K562 (cell line): Measurements from ENCODE around the gene SCAP. TPM values are rescaled to one million over a fixed set of nuclear protein-coding genes. Genes with fewer than 3 reads are reported as not detected.

Experiments used
- ARNT ChIP-seq, 2 experiments: fragments of 450-650 bp; IDR thresholded peaks; 2 replicates each; pipeline ENCODE4 v1.6.1; 2016; ENCODE audit warnings: mild to moderate bottlenecking in 1 of 2
- ATF1 ChIP-seq, 2 experiments: fragments of 450-650 bp in 1 of 2; IDR thresholded peaks; 2 replicates each; pipeline ENCODE4 v1.6.1; 2016; ENCODE audit warnings: missing compliant biosample characterization in 1 of 2, missing genetic modification characterization in 1 of 2
- ATF7 ChIP-seq: fragments of 450-650 bp; IDR thresholded peaks from 2 replicates; pipeline ENCODE4 v1.7.1; 2014; ENCODE audit warnings: mild to moderate bottlenecking, moderate library complexity
- CAMTA2 ChIP-seq: fragments of 250-450 bp; sonication (Bioruptor Pico); conservative IDR thresholded peaks from 2 replicates; pipeline ENCODE4 v1.5.1; 2022
- CBFA2T3 ChIP-seq: fragments of 450-650 bp; IDR thresholded peaks from 2 replicates; pipeline ENCODE4 v1.6.1; 2017
- CEBPG ChIP-seq, 3 experiments: fragments of 200-800 bp in 1 of 3; sonication (Bioruptor generic) in 1 of 3; sonication (generic) in 1 of 3; formaldehyde crosslinking in 1 of 3; IDR thresholded peaks in 2 of 3; conservative IDR thresholded peaks in 1 of 3; 2 replicates each; pipeline versions ENCODE4 v1.6.1 to v1.8.0; 2016 to 2022; ENCODE audit warnings: missing compliant biosample characterization in 2 of 3, missing genetic modification characterization in 2 of 3, mild to moderate bottlenecking in 1 of 3, missing genetic modification reagents in 1 of 3
- CHCHD3 ChIP-seq: fragments of 250-450 bp; sonication (Bioruptor Pico); IDR thresholded peaks from 2 replicates; pipeline ENCODE4 v2.1.2; 2022; ENCODE audit warnings: mild to moderate bottlenecking
- CREM ChIP-seq: IDR thresholded peaks from 2 replicates; pipeline ENCODE4 v1.6.1; 2014; ENCODE audit warnings: antibody characterized with exemption, low read depth
- FIP1L1 ChIP-seq: fragments of 200-400 bp; formaldehyde crosslinking; IDR thresholded peaks from 2 replicates; pipeline ENCODE4 v1.6.1; 2018; ENCODE audit warnings: mild to moderate bottlenecking, low read depth, low read length; ENCODE audit not compliant: poor library complexity, severe bottlenecking
- FOXO4 ChIP-seq: fragments of 450-650 bp; formaldehyde crosslinking; IDR thresholded peaks from 2 replicates; pipeline ENCODE4 v1.4.0; 2020; ENCODE audit warnings: mild to moderate bottlenecking, moderate library complexity
- GATAD2A ChIP-seq: fragments of 450-650 bp; IDR thresholded peaks from 2 replicates; pipeline ENCODE4 v1.6.1; 2017
- HMG20A ChIP-seq: fragments of 450-650 bp; formaldehyde crosslinking; conservative IDR thresholded peaks from 2 replicates; pipeline ENCODE4 v1.4.0; 2020; ENCODE audit warnings: mild to moderate bottlenecking, mixed read lengths
- KDM1A ChIP-seq, 2 experiments: fragments of 450-650 bp; IDR thresholded peaks; 2 replicates each; pipeline ENCODE4 v1.6.1; 2016; ENCODE audit warnings: mild to moderate bottlenecking in 2 of 2
- NUFIP1 ChIP-seq: fragments of 450-650 bp; IDR thresholded peaks from 2 replicates; pipeline ENCODE4 v1.6.1; 2018; ENCODE audit not compliant: partially characterized antibody
- RB1 ChIP-seq: fragments of 450-650 bp; IDR thresholded peaks from 2 replicates; pipeline ENCODE4 v1.6.1; 2017; ENCODE audit warnings: low read depth, mild to moderate bottlenecking
- RBM22 ChIP-seq: fragments of 200-400 bp; formaldehyde crosslinking; IDR thresholded peaks from 2 replicates; pipeline ENCODE4 v1.6.1; 2018; ENCODE audit warnings: low read length, low read depth; ENCODE audit not compliant: poor library complexity, severe bottlenecking
- RFX7 ChIP-seq: fragments of 250-450 bp; sonication (Bioruptor Pico); IDR thresholded peaks from 2 replicates; pipeline ENCODE4 v1.5.1; 2021; ENCODE audit warnings: mild to moderate bottlenecking
- RNF2 ChIP-seq: sonication (generic); IDR thresholded peaks from 2 replicates; pipeline ENCODE4 v1.6.1; 2016
- SRF ChIP-seq, 2 experiments: fragments of 250-450, 450-650 bp in 1 of 2; sonication (Bioruptor Pico) in 1 of 2; sonication (generic) in 1 of 2; formaldehyde crosslinking; IDR thresholded peaks; 2 replicates each; pipeline versions ENCODE4 v1.5.0 to v1.5.1; 2020 to 2022; ENCODE audit warnings: mild to moderate bottlenecking in 1 of 2, missing genetic modification reagents in 1 of 2
- STAT5A ChIP-seq: IDR thresholded peaks from 2 replicates; pipeline ENCODE4 v1.6.1; 2012; ENCODE audit warnings: low read length, inconsistent platforms, borderline replicate concordance
- TCF7L2 ChIP-seq: fragments of 150-350 bp; IDR thresholded peaks from 2 replicates; pipeline ENCODE4 v1.6.1; 2016; ENCODE audit warnings: low read depth, mild to moderate bottlenecking, low read length, moderate library complexity
- TCFL5 ChIP-seq: fragments of 250-450 bp; sonication (Bioruptor Pico); conservative IDR thresholded peaks from 2 replicates; pipeline ENCODE4 v1.6.1; 2021; ENCODE audit warnings: mild to moderate bottlenecking, moderate library complexity, matching md5 sums
- ZEB2 ChIP-seq: fragments of 450-650 bp; IDR thresholded peaks from 2 replicates; pipeline ENCODE4 v1.6.1; 2016
- ZNF133 ChIP-seq: fragments of 250-450 bp; sonication (Bioruptor Pico); IDR thresholded peaks from 2 replicates; pipeline ENCODE4 v1.4.0; 2020; ENCODE audit warnings: mild to moderate bottlenecking
- ZNF175 ChIP-seq: fragments of 200-800 bp; sonication (Bioruptor generic); IDR thresholded peaks from 2 replicates; pipeline ENCODE4 v1.6.1; 2016; ENCODE audit warnings: low read depth, mild to moderate bottlenecking, missing genetic modification characterization, missing compliant biosample characterization
- ZSCAN29 ChIP-seq: fragments of 450-650 bp; IDR thresholded peaks from 2 replicates; pipeline ENCODE4 v1.6.1; 2017
- polyA plus RNA-seq, 8 experiments: library from polyadenylated mRNA; depleted of rRNA in 4 of 8; stranded (reverse) in 5 of 8; unstranded in 3 of 8; fragments of >200 nt; fragmentation: Nextera tagmentation in 2 of 8; fragmentation: Illumina TruSeq in 1 of 8; extraction: Ambion mirVana in 2 of 8; extraction: Trizol in 1 of 8; gene quantifications; 2 replicates each; pipeline versions ENCODE4 v1.2.1 to v1.2.3, GENCODE V29; 2011 to 2014; ENCODE audit warnings: inconsistent platforms in 1 of 8, missing spikeins in 1 of 8
- total RNA-seq, 7 experiments: library from RNA; depleted of rRNA in 6 of 7; stranded (reverse); fragments of >200 nt in 6 of 7; fragmentation: Illumina TruSeq in 2 of 7; extraction: Trizol in 2 of 7; gene quantifications; 2 replicates each; pipeline versions ENCODE4 v1.2.1 to v1.2.3, GENCODE V29; 2011 to 2021; ENCODE audit warnings: low replicate concordance in 1 of 7
- TF ChIP-seq, protein P1 (sequence below), 2 experiments: fragments of 200-800 bp in 1 of 2; sonication (Bioruptor generic) in 1 of 2; sonication (generic) in 1 of 2; formaldehyde crosslinking in 1 of 2; IDR thresholded peaks in 1 of 2; conservative IDR thresholded peaks in 1 of 2; 2 replicates each; pipeline versions ENCODE4 v1.5.0 to v1.6.1; 2016 to 2020; ENCODE audit warnings: missing compliant biosample characterization in 1 of 2, missing genetic modification characterization in 1 of 2, missing genetic modification reagents in 1 of 2
- TF ChIP-seq, protein P2 (sequence below): sonication (generic); IDR thresholded peaks from 2 replicates; pipeline ENCODE4 v1.6.1; 2016

The SCAP gene
- total and polyA plus RNA-seq, 9 of the 15 experiments (the other 6 are each of a cell fraction or from before 2014, with no cell fraction given) = 2.6 to 104 (median 37.8) TPM

GRCh38 chr3:47503033-47503432, 27.3 kb upstream of the SCAP start (continued):
- TF ChIP-seq STAT5A (peak; percentile 72; the same call in 1 of the 2 replicates), GATAD2A (peak; percentile 68; the same call in 1 of the 2 replicates), ZSCAN29 (peak; percentile 35; the same call in 1 of the 2 replicates), ATF7 (peak; percentile 68), RBM22 (no peak), KDM1A (IDR thresholded peaks at IDR 0.05) (peak; percentile 83 to 87), ATF1 (CRISPR knock-in tag; IDR thresholded peaks at IDR 0.05) (no peak), ATF1 (tag; IDR thresholded peaks at IDR 0.05) (peak; percentile 31; the same call in 1 of the 2 replicates), NUFIP1 (peak; percentile 63), ARNT (IDR thresholded peaks at IDR 0.05) (peak; percentile 42 to 61; a peak in 1 of 4 replicates), ZEB2 (peak; percentile 58; the same call in 1 of the 2 replicates), RB1 (no peak), CREM (peak; percentile 72), ZNF175 (peak; percentile 67; the same call in 1 of the 2 replicates), CBFA2T3 (peak; percentile 93), RFX7 (no peak), FOXO4 (CRISPR knock-in tag) (no peak), HMG20A (CRISPR knock-in tag) (no peak), CAMTA2 (CRISPR knock-in tag) (no peak), TCFL5 (no peak), CHCHD3 (no peak), SRF (CRISPR knock-in tag; IDR thresholded peaks at IDR 0.05) (0 out of 4 replicates have a peak, but pooled peaks of 1 of the 2 experiments have one; percentile 14), TCF7L2 (no peak), RNF2 (peak; percentile 75; the same call in 1 of the 2 replicates), FIP1L1 (no peak), ZNF133 (no peak), CEBPG (CRISPR knock-in tag; IDR thresholded peaks at IDR 0.05) (no peak; the same call in 1 of the 2 replicates), CEBPG (tag; conservative IDR thresholded peaks at IDR 0.05 in 1 of 2, IDR thresholded peaks at IDR 0.05 in 1 of 2) (no peak)
- TF ChIP-seq, protein P1, sequence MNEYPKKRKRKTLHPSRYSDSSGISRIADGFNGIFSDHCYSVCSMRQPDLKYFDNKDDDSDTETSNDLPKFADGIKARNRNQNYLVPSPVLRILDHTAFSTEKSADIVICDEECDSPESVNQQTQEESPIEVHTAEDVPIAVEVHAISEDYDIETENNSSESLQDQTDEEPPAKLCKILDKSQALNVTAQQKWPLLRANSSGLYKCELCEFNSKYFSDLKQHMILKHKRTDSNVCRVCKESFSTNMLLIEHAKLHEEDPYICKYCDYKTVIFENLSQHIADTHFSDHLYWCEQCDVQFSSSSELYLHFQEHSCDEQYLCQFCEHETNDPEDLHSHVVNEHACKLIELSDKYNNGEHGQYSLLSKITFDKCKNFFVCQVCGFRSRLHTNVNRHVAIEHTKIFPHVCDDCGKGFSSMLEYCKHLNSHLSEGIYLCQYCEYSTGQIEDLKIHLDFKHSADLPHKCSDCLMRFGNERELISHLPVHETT (CRISPR knock-in tag; conservative IDR thresholded peaks at IDR 0.05 in 1 of 2, IDR thresholded peaks at IDR 0.05 in 1 of 2) = no peak
- TF ChIP-seq, protein P2, sequence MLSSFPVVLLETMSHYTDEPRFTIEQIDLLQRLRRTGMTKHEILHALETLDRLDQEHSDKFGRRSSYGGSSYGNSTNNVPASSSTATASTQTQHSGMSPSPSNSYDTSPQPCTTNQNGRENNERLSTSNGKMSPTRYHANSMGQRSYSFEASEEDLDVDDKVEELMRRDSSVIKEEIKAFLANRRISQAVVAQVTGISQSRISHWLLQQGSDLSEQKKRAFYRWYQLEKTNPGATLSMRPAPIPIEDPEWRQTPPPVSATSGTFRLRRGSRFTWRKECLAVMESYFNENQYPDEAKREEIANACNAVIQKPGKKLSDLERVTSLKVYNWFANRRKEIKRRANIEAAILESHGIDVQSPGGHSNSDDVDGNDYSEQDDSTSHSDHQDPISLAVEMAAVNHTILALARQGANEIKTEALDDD = peak; percentile 51; the same call in 1 of the 2 replicates
